Superior temporal gyrus (tissue), 1 donor: ENCODE measurements around the gene OGA.

Source experiments
- DNase-seq: peaks from one replicate; pipeline ENCODE4 v3.0.0-alpha.2; 2016; ENCODE audit errors: extremely low spot score

OGA gene

GRCh38 chr10:101759309-101760247 is 58.7 kb downstream of the OGA start:
- no peak for DNase-seq

- no peak for DNase-seq
Observed at GRCh38 chr10:101758858-101759257, 59.4 kb downstream of the OGA start.

- no peak for DNase-seq
Observed at GRCh38 chr10:101752241-101752640, 66.0 kb downstream of the OGA start.

GRCh38 chr10:101749047-101750016 is 68.9 kb downstream of the OGA start:
- peak; percentile 19 for DNase-seq

GRCh38 chr10:101748496-101748895 is 69.7 kb downstream of the OGA start:
- DNase-seq: no peak

GRCh38 chr10:101745074-101745696 is 73.1 kb downstream of the OGA start:
- no peak for DNase-seq

- no peak for DNase-seq
Observed at GRCh38 chr10:101744267-101744666, 74.0 kb downstream of the OGA start.

- DNase-seq: no peak
Observed at GRCh38 chr10:101741938-101742337, 76.3 kb downstream of the OGA start.

- no peak for DNase-seq
Observed at GRCh38 chr10:101736666-101737065, 81.6 kb downstream of the OGA start.
